Rectal smooth muscle tissue (tissue), 1 donor: ENCODE results near the gene ZMIZ1.

Source experiments
- H3K27ac ChIP-seq: one replicate; pipeline ENCODE4 v1.7.0; 2013; ENCODE audit warnings: low read depth, low read length, inconsistent platforms
- H3K27me3 ChIP-seq: one replicate; pipeline ENCODE4 v1.7.0; 2013; ENCODE audit warnings: low read length; ENCODE audit not compliant: control insufficient read depth, insufficient read depth
- H3K36me3 ChIP-seq: one replicate; pipeline ENCODE4 v1.7.0; 2013; ENCODE audit warnings: low read length; ENCODE audit not compliant: control insufficient read depth, insufficient read depth
- H3K4me1 ChIP-seq: one replicate; pipeline ENCODE4 v1.7.0; 2013; ENCODE audit warnings: low read length; ENCODE audit not compliant: control insufficient read depth, insufficient read depth
- H3K4me3 ChIP-seq: one replicate; pipeline ENCODE4 v1.7.0; 2013; ENCODE audit warnings: low read length
- H3K9ac ChIP-seq: one replicate; pipeline ENCODE4 v1.7.0; 2013; ENCODE audit warnings: low read length

Gene ZMIZ1

GRCh38 chr10:79038104-79038840 is 30.5 kb upstream of the ZMIZ1 start:
- Histone ChIP-seq H3K9ac (no peak overlapping the region), H3K4me3 (no peak overlapping the region), H3K4me1 (no peaks in the 10 kb centered on the region), H3K27me3 (no peaks in the 10 kb centered on the region), H3K27ac (no peak overlapping the region), H3K36me3 (no peaks in the 10 kb centered on the region)

DNA sequence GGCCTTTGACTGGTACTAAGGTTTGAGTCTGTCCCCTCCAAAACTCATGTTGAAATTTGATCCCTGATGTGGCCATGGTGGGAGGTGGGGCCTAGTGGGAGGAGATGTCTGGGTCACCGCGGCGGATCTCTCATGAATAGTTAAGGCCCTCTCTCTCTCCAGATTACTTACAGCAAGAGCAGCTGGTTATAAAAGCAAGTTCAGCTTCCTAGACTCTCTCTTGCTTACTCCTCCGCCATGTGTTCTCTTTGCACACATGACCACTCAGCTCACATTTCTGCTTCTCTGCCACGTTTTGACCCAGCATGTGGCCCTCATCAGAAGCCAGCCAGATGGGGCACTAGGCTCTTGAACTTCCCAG is 29.9 kb upstream of the ZMIZ1 start:
- Histone ChIP-seq H3K4me3 (no peak overlapping the region), H3K36me3 (no peaks in the 10 kb centered on the region), H3K27me3 (no peaks in the 10 kb centered on the region), H3K27ac (no peak overlapping the region), H3K4me1 (no peaks in the 10 kb centered on the region), H3K9ac (no peak overlapping the region)

- Histone ChIP-seq H3K27ac (no peak overlapping the region), H3K9ac (no peak overlapping the region), H3K27me3 (no peaks in the 10 kb centered on the region), H3K36me3 (no peaks in the 10 kb centered on the region), H3K4me1 (no peaks in the 10 kb centered on the region), H3K4me3 (no peak overlapping the region)
These were observed 25.9 kb upstream of the ZMIZ1 start for GRCh38 chr10:79042639-79043411.

- Histone ChIP-seq H3K4me3 (no peak overlapping the region), H3K27ac (no peak overlapping the region), H3K27me3 (no peaks in the 10 kb centered on the region), H3K4me1 (no peaks in the 10 kb centered on the region), H3K9ac (no peak overlapping the region), H3K36me3 (no peaks in the 10 kb centered on the region)
These were observed 24.6 kb upstream of the ZMIZ1 start for GRCh38 chr10:79044036-79044632.

- H3K27me3 ChIP-seq: no peaks in the 10 kb centered on the region
- no peak overlapping the region for H3K27ac ChIP-seq
- H3K4me3 ChIP-seq: no peak overlapping the region
- H3K9ac ChIP-seq: no peak overlapping the region
- no peaks in the 10 kb centered on the region for H3K36me3 ChIP-seq
- no peaks in the 10 kb centered on the region for H3K4me1 ChIP-seq
These were observed 23.9 kb upstream of the ZMIZ1 start for GRCh38 chr10:79044846-79045245.

DNA sequence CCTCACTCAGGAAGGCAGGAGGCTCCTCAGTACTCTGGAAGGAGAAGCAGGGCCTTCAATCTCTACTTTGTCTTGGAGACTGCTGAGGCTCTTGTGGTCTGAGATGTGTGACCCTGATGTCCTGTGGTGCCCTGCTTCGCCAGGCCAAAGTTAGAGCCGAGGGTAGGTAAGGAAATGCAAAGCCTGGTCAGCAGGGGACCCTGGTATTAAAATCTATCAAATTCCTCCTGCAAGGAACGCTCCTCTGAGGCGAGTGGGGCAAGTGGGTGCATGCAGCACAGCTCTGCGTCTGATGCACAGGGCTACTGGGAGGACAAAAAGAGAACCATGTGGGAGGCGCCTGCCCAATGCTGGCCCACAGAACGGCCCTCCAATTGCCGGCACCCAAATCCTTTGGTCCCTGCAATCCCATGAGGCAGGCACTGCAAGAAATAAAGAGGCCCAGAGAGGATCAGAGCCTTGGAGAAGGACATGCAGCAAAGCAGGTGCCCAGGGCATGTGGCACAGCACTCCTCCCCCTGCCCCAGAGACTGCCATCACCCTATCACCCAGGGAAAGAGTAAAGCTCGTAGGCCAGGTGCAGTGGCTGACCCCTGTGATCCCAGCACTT is 23.1 kb upstream of the ZMIZ1 start:
- Histone ChIP-seq H3K9ac (no peak overlapping the region), H3K27me3 (no peaks in the 10 kb centered on the region), H3K27ac (no peak overlapping the region), H3K36me3 (no peaks in the 10 kb centered on the region), H3K4me3 (no peak overlapping the region), H3K4me1 (no peaks in the 10 kb centered on the region)

GRCh38 chr10:79046326-79046725 is 22.4 kb upstream of the ZMIZ1 start:
- no peaks in the 10 kb centered on the region for H3K4me1 ChIP-seq
- no peak overlapping the region for H3K27ac ChIP-seq

DNA sequence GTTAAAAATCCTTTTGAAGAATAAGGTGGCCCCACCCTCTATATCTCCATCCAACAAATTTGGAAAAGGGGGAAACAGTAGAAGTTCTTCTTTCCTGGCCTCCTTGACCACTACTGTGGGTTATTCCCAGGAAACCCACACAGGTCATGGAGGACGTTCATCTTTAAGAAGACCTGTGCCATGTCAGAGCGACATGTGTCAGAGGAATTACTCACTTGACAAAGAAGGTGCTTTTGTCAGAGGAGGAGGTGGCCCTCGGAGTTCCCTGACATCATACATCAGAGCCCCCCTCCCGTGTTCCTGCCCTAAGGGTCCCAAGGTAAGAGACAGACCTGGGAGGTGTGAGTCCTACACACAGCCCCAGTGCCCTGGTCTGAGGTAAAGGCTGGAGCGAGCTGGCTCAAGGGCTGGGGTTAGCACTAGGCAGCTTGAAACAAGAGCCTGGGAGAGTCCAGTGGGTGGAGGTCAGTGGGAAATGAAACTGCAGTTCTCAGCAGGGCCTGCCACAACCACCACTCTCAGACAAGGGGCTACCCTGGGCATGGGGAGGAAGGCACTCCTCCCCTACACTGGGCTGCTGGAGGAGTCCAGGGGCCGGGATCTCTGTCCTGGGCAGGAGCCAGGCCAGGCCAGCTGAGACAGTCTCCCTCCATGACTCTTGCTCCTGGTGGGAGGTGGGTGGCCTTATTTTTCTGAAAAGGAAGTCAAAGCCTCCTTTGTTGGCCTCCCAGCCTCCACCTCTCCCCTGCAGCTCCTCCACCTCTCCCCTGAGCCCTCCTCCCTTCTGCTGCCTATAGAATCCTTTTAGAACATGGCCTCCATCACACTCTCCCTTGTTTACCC is 21.8 kb upstream of the ZMIZ1 start:
- H3K36me3 ChIP-seq: no peaks in the 10 kb centered on the region
- H3K4me1 ChIP-seq: no peaks in the 10 kb centered on the region
- no peak overlapping the region for H3K9ac ChIP-seq
- H3K4me3 ChIP-seq: no peak overlapping the region
- no peak overlapping the region for H3K27ac ChIP-seq
- H3K27me3 ChIP-seq: no peaks in the 10 kb centered on the region

More at GRCh38 chr10:79046326-79046725, 22.4 kb upstream of the ZMIZ1 start:
- Histone ChIP-seq H3K36me3 (no peaks in the 10 kb centered on the region), H3K4me3 (no peak overlapping the region), H3K9ac (no peak overlapping the region), H3K27me3 (no peaks in the 10 kb centered on the region)

DNA sequence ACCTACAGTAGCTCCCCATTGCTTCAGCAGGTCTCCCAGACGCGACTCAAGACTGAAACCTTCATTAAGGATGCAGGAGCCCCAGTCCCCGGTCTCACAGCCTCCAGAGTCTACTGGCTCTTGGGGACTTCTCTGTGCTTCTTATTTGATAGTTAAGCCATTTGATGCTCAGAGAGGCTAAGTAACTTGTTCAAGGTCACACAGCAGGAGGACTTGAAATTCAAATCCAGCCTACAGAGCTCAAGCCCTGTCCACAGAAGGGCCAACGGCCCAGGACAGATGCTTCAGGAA is 21.2 kb upstream of the ZMIZ1 start:
- H3K4me1 ChIP-seq: no peaks in the 10 kb centered on the region

DNA sequence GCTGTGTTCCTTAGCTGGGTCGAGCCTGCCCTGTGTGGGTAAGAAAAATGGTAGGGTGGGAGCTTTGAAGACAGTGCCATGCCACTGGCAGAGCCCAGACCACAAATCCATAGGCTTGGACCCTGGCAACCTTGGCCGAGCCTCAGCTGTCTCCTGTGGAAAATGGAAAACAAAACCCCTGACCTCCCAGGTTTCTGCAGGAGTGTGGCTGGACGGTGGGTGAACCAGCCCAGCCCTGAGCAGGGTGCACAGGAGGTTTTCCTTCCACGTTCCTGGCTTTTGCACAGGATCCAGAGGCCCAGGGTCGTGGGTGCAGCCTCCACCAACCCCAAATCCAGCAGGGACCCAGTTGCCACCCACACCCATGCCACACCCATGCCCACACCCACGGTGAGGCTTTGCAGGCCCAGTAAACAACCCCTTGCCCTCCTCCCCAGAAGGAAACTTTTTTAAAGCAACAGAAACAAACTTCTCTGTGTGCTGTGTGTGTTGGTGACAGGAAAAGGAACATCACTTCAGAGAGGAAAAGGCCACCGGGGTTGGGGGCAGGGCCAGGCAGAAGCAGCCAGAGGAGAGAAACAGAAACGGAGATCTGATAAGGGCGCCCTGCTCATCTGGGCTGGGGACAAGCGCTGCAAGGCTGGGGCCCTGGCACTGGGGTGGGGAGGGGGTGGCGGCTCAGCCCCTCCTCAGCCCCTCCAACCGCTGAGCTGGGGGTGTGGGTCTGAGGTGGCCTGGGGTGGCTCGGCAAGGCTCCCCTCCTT is 20.7 kb upstream of the ZMIZ1 start:
- H3K4me1 ChIP-seq: no peaks in the 10 kb centered on the region
- no peaks in the 10 kb centered on the region for H3K27me3 ChIP-seq
- peak overlapping the region; percentile 10 for H3K4me3 ChIP-seq
- H3K9ac ChIP-seq: no peak overlapping the region
- no peaks in the 10 kb centered on the region for H3K36me3 ChIP-seq
- H3K27ac ChIP-seq: no peak overlapping the region

More for the DNA sequence above, 21.2 kb upstream of the ZMIZ1 start:
- Histone ChIP-seq H3K27me3 (no peaks in the 10 kb centered on the region), H3K27ac (no peak overlapping the region), H3K9ac (no peak overlapping the region), H3K4me3 (no peak overlapping the region), H3K36me3 (no peaks in the 10 kb centered on the region)

GRCh38 chr10:79048639-79049550 is 19.9 kb upstream of the ZMIZ1 start:
- Histone ChIP-seq H3K4me1 (no peaks in the 10 kb centered on the region), H3K27ac (no peak overlapping the region), H3K9ac (no peak overlapping the region), H3K4me3 (peak overlapping the region; percentile 10), H3K27me3 (no peaks in the 10 kb centered on the region), H3K36me3 (no peaks in the 10 kb centered on the region)
